Measurements from ENCODE around the gene FAM228A.

DNA sequence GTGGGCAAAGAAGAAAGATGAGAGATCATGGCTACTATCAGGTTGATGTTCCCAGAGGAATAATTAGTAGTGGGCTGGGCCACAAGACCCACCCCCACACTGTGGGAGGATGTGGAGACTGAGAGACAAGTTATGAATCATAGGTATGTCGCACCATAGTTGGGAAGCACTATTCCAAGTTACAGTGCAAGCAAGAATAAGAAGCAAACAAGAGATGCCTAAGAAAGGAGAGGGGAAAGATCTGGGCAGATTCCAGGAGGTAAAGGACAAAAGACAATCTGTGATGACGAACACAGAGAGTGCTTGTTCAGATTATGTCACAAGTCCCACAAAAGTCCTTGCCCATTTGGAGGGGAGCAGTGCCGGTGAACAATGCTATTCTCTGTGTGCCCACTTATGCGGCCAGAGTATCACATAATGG lies 56.6 kb downstream of the FAM228A start:
- TF ChIP-seq, protein P1, sequence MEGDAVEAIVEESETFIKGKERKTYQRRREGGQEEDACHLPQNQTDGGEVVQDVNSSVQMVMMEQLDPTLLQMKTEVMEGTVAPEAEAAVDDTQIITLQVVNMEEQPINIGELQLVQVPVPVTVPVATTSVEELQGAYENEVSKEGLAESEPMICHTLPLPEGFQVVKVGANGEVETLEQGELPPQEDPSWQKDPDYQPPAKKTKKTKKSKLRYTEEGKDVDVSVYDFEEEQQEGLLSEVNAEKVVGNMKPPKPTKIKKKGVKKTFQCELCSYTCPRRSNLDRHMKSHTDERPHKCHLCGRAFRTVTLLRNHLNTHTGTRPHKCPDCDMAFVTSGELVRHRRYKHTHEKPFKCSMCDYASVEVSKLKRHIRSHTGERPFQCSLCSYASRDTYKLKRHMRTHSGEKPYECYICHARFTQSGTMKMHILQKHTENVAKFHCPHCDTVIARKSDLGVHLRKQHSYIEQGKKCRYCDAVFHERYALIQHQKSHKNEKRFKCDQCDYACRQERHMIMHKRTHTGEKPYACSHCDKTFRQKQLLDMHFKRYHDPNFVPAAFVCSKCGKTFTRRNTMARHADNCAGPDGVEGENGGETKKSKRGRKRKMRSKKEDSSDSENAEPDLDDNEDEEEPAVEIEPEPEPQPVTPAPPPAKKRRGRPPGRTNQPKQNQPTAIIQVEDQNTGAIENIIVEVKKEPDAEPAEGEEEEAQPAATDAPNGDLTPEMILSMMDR (IDR thresholded peaks at IDR 0.05; ENCODE audit: low read depth, low read length, poor library complexity, severe bottlenecking) = no peak
- TF ChIP-seq EZH2phosphoT487 (IDR thresholded peaks at IDR 0.05; ENCODE audit: borderline replicate concordance, low read length) = no peak

Measured in DOHH2 (cell line).